COLO668 (cell line): ENCODE results near the gene KYNU.
"Not testable (repeated sequence)": the region's sequence is repeated elsewhere in the genome, so short reads cannot be mapped to it uniquely, and the experiment has no call there.

Source experiments
- DNase-seq: peaks from one replicate; lab custom pipeline; 2025; ENCODE audit not compliant: unreplicated experiment; lab: John Stamatoyannopoulos, UW

Gene KYNU

DNA sequence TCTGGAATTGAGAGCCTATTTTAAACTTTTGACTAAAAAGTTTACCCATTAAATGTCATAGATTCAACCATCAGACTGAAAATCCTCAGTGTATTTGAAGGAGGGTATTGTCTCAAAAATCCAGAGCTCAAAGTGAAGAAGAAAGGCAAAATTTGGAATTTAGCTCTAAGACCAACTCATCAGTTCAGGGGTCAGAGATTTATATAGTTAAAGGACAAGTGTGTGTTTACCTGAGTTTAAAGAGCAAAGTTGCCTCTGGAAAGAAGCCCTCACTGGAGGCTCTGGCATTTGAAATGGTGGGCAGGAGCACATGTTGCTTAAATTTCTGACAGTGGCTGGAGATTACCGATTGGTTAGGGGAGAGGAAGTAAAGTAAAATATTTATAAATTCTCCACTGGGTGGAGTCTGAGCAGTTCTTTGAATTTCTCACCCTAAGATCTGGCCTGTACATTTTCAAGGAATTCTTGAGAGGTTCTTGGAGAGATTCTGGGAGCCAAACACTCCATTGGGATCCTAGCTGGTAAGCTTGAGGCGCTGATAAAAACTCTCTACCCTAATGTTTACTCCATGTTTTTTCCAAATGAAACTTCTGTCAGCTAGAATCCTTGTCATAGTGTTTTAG, at the start of gene KYNU:
KYNU (plus strand) TSS at position 449 of the 623 bp plus-strand sequence. CDS start 7,704 bp downstream, outside the sequence.
- no peak for DNase-seq

DNA sequence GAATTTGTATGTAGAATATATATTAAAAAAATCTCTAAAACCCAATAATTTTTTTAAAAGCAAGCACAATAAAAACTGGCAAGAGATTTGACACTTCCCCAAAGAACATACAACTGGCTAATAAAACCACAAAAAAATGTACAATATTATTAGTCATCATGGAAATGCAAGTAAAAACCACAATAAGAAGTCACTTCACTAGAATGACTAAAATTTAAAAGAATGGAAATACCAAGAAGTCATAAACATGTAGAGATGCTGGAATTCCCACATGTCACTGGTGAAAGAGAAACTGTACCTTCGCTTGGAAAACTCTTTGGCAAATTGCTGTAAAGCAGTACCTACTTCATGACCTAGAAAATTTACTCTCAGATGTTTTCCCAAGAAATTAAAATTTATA, 43.4 kb upstream of the KYNU start:
- DNase-seq = no peak

GRCh38 chr2:142840436-142840835, 37.0 kb upstream of the KYNU start:
- DNase-seq = no peak

DNA sequence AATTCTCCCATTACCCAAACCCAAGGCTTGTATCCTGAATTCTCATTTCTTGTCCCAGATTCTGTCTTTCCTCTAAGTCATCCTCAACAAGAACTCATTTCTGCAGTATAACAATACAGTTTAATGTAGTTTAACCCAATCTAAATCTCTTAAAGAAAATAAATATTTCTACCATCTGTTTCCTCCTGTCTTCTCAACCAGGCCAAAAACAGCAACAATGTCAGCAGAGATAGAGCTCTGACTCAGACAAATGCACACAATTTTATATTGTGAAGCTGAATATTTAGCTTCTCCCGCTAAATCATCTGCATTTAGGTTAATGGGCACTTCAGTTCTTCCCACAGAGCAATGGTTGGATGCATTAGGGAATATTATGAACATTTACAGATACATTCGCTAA, 35.7 kb upstream of the KYNU start:
- DNase-seq = no peak

GRCh38 chr2:142842369-142842768, 35.1 kb upstream of the KYNU start:
- DNase-seq = no peak

GRCh38 chr2:142843731-142844130, 33.7 kb upstream of the KYNU start:
- DNase-seq = no peak

GRCh38 chr2:142848023-142848606, 29.3 kb upstream of the KYNU start:
- DNase-seq = no peak

DNA sequence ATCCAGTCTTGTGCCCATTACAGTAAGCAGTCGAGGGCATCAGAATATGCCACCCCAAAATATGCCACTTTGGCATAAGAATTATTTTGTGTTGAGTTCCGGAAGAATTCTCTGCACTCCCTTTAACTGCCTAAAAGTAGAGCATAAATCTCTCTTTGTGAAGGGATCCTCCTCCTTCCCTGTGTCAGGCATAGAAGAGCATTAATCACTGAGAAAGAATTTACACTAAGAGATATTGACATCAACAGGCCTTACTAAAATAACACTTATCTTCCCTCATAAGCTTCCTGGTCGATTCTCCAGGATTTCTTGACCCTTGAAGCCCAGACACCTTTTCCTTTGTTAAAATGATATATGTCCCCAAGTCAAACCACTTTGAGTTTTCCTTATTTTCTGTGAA, 27.6 kb upstream of the KYNU start:
- DNase-seq = no peak

GRCh38 chr2:142853912-142854311, 23.6 kb upstream of the KYNU start:
- no peak for DNase-seq

- no peak for DNase-seq
Observed at GRCh38 chr2:142857256-142858164, 20.0 kb upstream of the KYNU start.

DNA sequence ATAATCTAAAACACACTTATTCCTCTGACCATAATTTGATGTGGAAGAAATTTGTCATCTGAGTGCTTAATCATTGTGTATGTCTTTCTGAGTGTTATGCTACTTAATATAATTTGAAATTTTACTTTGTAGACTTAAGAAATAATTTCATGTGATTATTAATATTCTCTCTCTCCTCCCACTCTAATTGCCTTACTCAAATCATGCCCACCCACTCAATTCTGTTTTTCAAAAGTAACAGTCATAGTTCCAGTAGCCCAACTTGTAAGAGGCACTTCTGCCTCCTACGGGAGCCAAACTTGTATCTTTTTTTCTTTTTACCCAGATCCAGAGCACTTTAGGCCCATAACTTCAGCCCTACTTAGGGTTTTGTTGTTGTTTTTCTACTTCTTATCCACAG, 18.5 kb upstream of the KYNU start:
- no peak for DNase-seq

- no peak for DNase-seq
Observed at GRCh38 chr2:142862299-142862698, 15.2 kb upstream of the KYNU start.

- DNase-seq = no peak
Observed at GRCh38 chr2:142862847-142863246, 14.6 kb upstream of the KYNU start.

- DNase-seq = no peak
Observed at GRCh38 chr2:142863485-142863961, 13.9 kb upstream of the KYNU start.

DNA sequence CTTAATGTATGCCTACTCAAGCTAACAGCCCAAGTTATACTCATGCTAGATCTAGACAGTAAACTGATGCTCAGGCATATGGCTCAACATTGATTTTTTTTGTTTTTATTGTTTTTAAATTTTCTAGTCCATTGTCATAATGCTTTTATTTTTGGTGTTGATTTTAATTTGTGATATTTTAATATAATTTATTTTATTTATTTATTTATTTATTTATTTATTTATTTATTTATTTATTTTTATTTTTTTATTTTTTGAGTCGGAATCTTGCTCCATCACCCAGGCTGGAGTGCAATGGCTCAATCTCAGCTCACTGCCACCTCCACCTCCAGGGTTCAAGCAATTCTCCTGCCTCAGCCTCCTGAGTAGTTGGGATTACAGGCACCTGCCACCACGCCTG, 12.9 kb upstream of the KYNU start:
- DNase-seq = not testable (repeated sequence)

- no peak for DNase-seq
Observed at GRCh38 chr2:142865924-142866323, 11.5 kb upstream of the KYNU start.

DNA sequence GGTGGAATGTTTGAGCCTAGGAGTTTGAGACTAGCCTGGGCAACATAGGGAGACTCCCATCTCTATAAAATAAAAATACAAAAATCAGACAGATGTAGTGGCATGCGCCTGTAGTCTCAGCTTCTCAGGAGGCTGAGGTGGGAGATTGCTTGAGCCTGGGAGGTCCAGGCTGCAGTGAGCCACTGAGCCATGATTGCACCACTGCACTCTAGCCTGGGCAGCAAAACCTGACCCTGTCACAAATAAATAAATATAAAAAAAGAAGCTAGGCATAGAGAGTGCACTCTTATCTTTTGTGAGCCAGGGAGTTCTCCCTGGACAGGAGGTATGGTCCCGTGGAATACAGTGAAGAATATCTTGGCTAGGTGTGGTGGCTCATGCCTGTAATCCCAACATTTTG, 11.0 kb upstream of the KYNU start:
- DNase-seq = no peak

- no peak for DNase-seq
Observed at GRCh38 chr2:142867136-142867535, 10.3 kb upstream of the KYNU start.

DNA sequence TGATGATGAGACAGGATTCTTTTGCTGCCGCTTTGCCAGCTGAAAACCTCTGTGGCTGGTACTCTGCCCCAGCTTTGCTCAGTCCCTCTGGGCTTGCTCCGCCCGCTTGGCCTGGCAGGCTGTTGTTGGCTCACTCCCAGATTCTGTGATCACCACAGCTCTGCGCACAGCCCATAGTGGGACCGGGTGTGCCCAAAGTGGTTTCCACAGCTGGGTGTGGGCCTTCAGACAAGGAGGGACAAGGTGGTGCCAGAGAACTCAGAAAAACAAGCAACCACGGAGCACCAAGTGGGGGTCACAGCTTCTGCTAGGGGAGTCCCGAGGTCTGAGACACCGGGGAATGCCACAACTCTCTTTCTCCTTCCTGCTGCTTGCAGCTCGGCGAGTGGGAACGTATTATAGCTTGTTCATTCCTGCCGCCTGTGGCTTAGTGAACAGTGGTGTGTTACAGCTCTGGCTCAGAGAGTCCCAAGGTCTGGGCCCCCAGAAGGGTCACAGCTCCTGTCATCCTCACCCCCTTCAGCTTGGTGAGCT, 9.2 kb upstream of the KYNU start:
- no peak for DNase-seq

DNA sequence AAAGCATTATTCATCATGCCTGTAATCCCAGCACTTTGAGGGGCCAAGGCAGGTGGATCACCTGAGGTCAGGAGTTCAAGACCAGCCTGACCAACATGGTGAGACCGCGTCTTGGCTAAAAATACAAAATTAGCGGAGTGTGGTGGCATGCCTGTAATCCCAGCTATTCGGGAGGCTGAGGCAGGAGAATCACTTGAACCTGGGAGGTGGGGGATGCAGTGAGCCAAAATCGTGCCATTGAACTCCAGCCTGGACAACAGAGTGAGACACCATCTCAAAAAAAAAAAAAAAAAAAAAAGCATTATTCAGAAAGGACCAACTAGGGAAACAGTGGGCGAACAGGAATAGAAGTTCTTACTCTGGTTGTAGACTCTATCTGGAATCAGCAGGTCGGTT, 8.4 kb upstream of the KYNU start:
- not testable (repeated sequence) for DNase-seq

GRCh38 chr2:142869461-142870106, 7.9 kb upstream of the KYNU start:
- no peak for DNase-seq
